ENCODE data around the gene LACTB. TPM values are rescaled to one million over a fixed set of nuclear protein-coding genes. Genes with fewer than 3 reads are reported as not detected.

LACTB gene
- total and polyA plus RNA-seq, 2 of the 13 experiments (the other 11 are each of a cell fraction or from before 2014, with no cell fraction given) = 14.8 to 23.0 TPM

DNA sequence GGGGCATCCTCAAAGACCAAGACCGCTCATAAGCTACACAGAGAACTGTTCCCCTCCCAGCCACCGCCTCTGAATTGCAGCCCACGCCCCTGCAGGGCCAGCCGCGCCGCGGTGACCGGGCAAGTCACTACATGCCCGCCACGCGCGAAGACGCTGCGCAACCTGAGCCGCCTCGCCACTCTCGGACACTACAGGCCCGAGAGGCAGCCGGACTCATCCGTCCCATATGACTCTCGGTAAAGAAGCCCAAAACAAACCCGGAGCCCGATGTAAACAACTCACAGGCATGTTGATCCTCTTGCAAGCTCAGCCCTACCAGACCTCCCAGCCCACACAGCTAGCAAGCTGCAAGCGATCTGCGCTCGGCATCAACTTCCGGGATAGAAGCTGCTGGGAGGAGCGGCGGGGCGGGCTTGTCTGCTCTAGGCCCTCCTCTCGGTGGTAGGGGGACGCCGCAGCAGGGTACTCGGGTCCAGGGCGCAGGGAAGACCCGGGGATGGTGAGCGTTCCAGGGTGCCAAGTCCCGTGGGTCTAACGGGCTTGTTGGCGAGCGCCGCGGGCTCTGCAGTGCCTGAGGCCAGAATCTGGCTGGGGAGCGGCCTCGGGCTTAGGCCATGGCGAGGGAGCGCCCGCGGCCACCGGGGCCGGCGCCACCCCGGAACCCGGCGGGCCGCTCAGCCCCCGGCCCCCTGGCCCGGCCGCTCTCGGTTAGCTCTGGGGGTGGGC lies 35.6 kb downstream of the LACTB start, which contains the start of gene RPS27L:
RPS27L (minus strand) TSS at position 360 of the 726 bp plus-strand sequence; CDS start at position 288, 72 bp downstream.
- in situ Hi-C loops (cut with HindIII; ENCODE audit: extremely low pct_ligation_motif_present, low pct_unique_long_range_greater_than_20kb) (loop anchor here (25.0 kb wide), 1 partner anchor 255 kb away; no protein-coding TSS in a partner anchor), intact Hi-C loops (cut with micrococcal nuclease; ENCODE audit: unreplicated experiment) (loop anchor here (2.0 to 10.0 kb wide), 5 partner anchors 34 to 372 kb away; partner anchors contain the start of gene APH1B)
- peak within 1 kb of the TSS; percentile 94 for H3K9ac ChIP-seq (ENCODE audit: insufficient read depth, low read depth, low read length)
- H3K36me3 ChIP-seq (replicated peaks in 1 of 2; ENCODE audit: control insufficient read depth in 1 of 2, insufficient read depth in 2 of 2, low read length in 2 of 2) = peaks cover 0 to 19% of the 10 kb centered on the region in 2 experiments; a peak in 3 of 5 replicates
- peak within 1 kb of the TSS; percentile 78 to 96 (median 96) for H3K4me3 ChIP-seq (replicated peaks in 1 of 3; ENCODE audit: insufficient read depth in 1 of 3, low read depth in 2 of 3, low read length in 3 of 3)
- peak; percentile 36 for FAIRE-seq
- peak; percentile 98 for ATAC-seq
- CTCF ChIA-PET (ENCODE audit: low intra/inter-chr PET ratio, low total read pairs) = no interaction called here
- no peaks in the 10 kb centered on the region; a peak in 1 of 5 replicates for H3K27me3 ChIP-seq (ENCODE audit: control insufficient read depth in 1 of 2, insufficient read depth in 2 of 2, low read length in 2 of 2)
- no peak within 1 kb of the TSS for H2AFZ ChIP-seq (ENCODE audit: low read length)
- BruUV-seq (replicated peaks) = no TSS peak
- no peaks in the 10 kb centered on the region for H3K9me3 ChIP-seq (ENCODE audit: low read length)
- DNase-seq (ENCODE audit: low spot score) = peak; percentile 88
- peaks cover 26% of the 10 kb centered on the region for H3K79me2 ChIP-seq (ENCODE audit: insufficient read depth, low read length)
- POLR2A ChIA-PET = interaction anchor here (0.6 to 2.3 kb wide), 26 partner anchors 9 to 938 kb away, joined by 3 to 26 read pairs (median 5); partner anchors contain the start of genes RAB8B and SNX1
- H4K20me1 ChIP-seq (ENCODE audit: insufficient read depth, low read length) = no peaks in the 10 kb centered on the region; the same call in 1 of the 2 replicates
- 0% methylated on average over 22 of the region's 60 CpGs for whole genome bisulfite sequencing (ENCODE audit: low lambda C conversion rate)
- H3K4me2 ChIP-seq (ENCODE audit: low read depth, low read length) = peak within 1 kb of the TSS; percentile 70
- peaks cover 24% of the 10 kb centered on the region for H3K4me1 ChIP-seq (ENCODE audit: insufficient read depth, low read length)
- peak within 1 kb of the TSS; percentile 89 for H3K27ac ChIP-seq (ENCODE audit: extremely low read length, insufficient read depth, low read length)
- TF ChIP-seq MYC (CRISPR knock-in tag; IDR thresholded peaks at IDR 0.05; ENCODE audit: borderline replicate concordance) = peak; percentile 93
- no peak; the same call in 1 of the 2 replicates for TF ChIP-seq ZNF446 (CRISPR knock-in tag; IDR thresholded peaks at IDR 0.05)
- no peak for TF ChIP-seq ZBTB3 (CRISPR knock-in tag; IDR thresholded peaks at IDR 0.05; ENCODE audit: borderline replicate concordance, low read depth)
- TF ChIP-seq MAFK (conservative IDR thresholded peaks at IDR 0.05 in 1 of 2, IDR thresholded peaks at IDR 0.05 in 1 of 2; ENCODE audit: low read length in 2 of 2) = no peak
- 0 out of 2 replicates have a peak, but pooled peaks have one; percentile 19 for TF ChIP-seq WIZ (CRISPR knock-in tag; IDR thresholded peaks at IDR 0.05)
- TF ChIP-seq ZMAT5 (CRISPR knock-in tag; IDR thresholded peaks at IDR 0.05; ENCODE audit: borderline replicate concordance, low read depth) = no peak
- TF ChIP-seq NFYC (CRISPR knock-in tag; IDR thresholded peaks at IDR 0.05) = peak; percentile 22; the same call in 1 of the 2 replicates
- TF ChIP-seq ZNF619 (CRISPR knock-in tag; IDR thresholded peaks at IDR 0.05) = no peak
- TF ChIP-seq ZNF670 (CRISPR knock-in tag; IDR thresholded peaks at IDR 0.05; ENCODE audit: borderline replicate concordance) = 0 out of 2 replicates have a peak, but pooled peaks have one; percentile 45
- TF ChIP-seq RFXAP (CRISPR knock-in tag; IDR thresholded peaks at IDR 0.05; ENCODE audit: borderline replicate concordance) = peak; percentile 92
- TF ChIP-seq ZNF883 (CRISPR knock-in tag; IDR thresholded peaks at IDR 0.05; ENCODE audit: not compliant biosample characterization) = peak; percentile 74
- no peak; a peak in 1 of 4 replicates for TF ChIP-seq EP300 (IDR thresholded peaks at IDR 0.05; ENCODE audit: low read depth in 2 of 2, low read length in 2 of 2)
- TF ChIP-seq EP300 (CRISPR knock-in tag; IDR thresholded peaks at IDR 0.05; ENCODE audit: borderline replicate concordance) = peak; percentile 41; the same call in 1 of the 2 replicates
- peak; percentile 82 for TF ChIP-seq ERF (CRISPR knock-in tag; IDR thresholded peaks at IDR 0.05)
- no peak for TF ChIP-seq ZBTB8A (CRISPR knock-in tag; IDR thresholded peaks at IDR 0.05; ENCODE audit: borderline replicate concordance, low read depth)
- TF ChIP-seq DR1 (CRISPR knock-in tag; IDR thresholded peaks at IDR 0.05) = peak; percentile 81
- no peak for TF ChIP-seq ZBTB21 (CRISPR knock-in tag; IDR thresholded peaks at IDR 0.05)
- TF ChIP-seq POLR2A (IDR thresholded peaks at IDR 0.05; ENCODE audit: insufficient read depth in 1 of 2, low read depth in 2 of 2, low read length in 2 of 2) = peak; percentile 91 to 95
- TF ChIP-seq MIXL1 (CRISPR knock-in tag; IDR thresholded peaks at IDR 0.05) = no peak; the same call in none of the 2 replicates
- TF ChIP-seq ZNF138 (CRISPR knock-in tag; IDR thresholded peaks at IDR 0.05; ENCODE audit: low read depth) = peak; percentile 85
- TF ChIP-seq IKZF1 (IDR thresholded peaks at IDR 0.05) = no peak
- no peak for TF ChIP-seq CCAR2 (optimal IDR thresholded peaks at IDR 0.05; ENCODE audit: low read depth, low read length)
- no peak for TF ChIP-seq ZNF672 (CRISPR knock-in tag; IDR thresholded peaks at IDR 0.05)
- no peak for TF ChIP-seq NR2F6 (IDR thresholded peaks at IDR 0.05)
- TF ChIP-seq NR2F6 (CRISPR knock-in tag; IDR thresholded peaks at IDR 0.05) = peak; percentile 52; the same call in 1 of the 2 replicates
- TF ChIP-seq ZSCAN12 (CRISPR knock-in tag; IDR thresholded peaks at IDR 0.05) = peak; percentile 88; the same call in 1 of the 2 replicates
- peak; percentile 81; the same call in 1 of the 2 replicates for TF ChIP-seq FOXK1 (CRISPR knock-in tag; IDR thresholded peaks at IDR 0.05; ENCODE audit: borderline replicate concordance, low read depth)
- TF ChIP-seq KDM5A (IDR thresholded peaks at IDR 0.05; ENCODE audit: borderline replicate concordance, low read length) = no peak; the same call in 1 of the 2 replicates

All from HepG2 (cell line).